GM12878 (cell line): Measurements from ENCODE around the gene CARD14. TPM values are rescaled to one million over a fixed set of nuclear protein-coding genes. Genes with fewer than 3 reads are reported as not detected.

Experiments used
- ATAC-seq: fragments of 200-7000 bp; cut with Tn5 transposase; 3 replicates; pipeline ENCODE4 v1.9.1; 2020; ENCODE audit warnings: mild to moderate bottlenecking, moderate library complexity
- BruUV-seq: library from RNA; stranded (reverse); fragments of 400-500 nt; replicated peaks from 2 replicates; lab custom pipeline; 2021; lab: Mats Ljungman, UMichigan
- CTCF ChIA-PET: fragments of 300-600 bp; sonication (Branson Sonifier 250); formaldehyde crosslinking; extraction: SDS; loops from one replicate; lab custom pipeline; 2021; ENCODE audit warnings: inconsistent platforms; lab: Yijun Ruan, JAX
- POLR2A ChIA-PET: fragments of 350-600 bp; formaldehyde crosslinking; extraction: SDS; loops from one replicate; lab custom pipeline; 2021; ENCODE audit warnings: inconsistent platforms; lab: Charles Lee
- RAD21 ChIA-PET: fragments of 300-600 bp; sonication (Branson Sonifier 250); formaldehyde crosslinking; loops from one replicate; lab custom pipeline; 2023; ENCODE audit warnings: antibody characterized with exemption; ENCODE audit not compliant: unreplicated experiment; lab: Charles Lee
- SMC1A ChIA-PET: fragments of 300-600 bp; sonication (Branson Sonifier 250); formaldehyde crosslinking; loops from one replicate; lab custom pipeline; 2023; ENCODE audit not compliant: unreplicated experiment, uncharacterized antibody; lab: Charles Lee
- DNase-seq: peaks from one replicate; pipeline ENCODE4 v3.0.0-alpha.2; 2011; ENCODE audit warnings: low read depth, low spot score
- FAIRE-seq: peaks from 3 replicates; lab custom pipeline; 2011; peaks lifted over from hg19 to GRCh38; lab: Jason Lieb, UNC
- H2AFZ ChIP-seq: 2 replicates; pipeline ENCODE4 v1.6.0; 2011; ENCODE audit warnings: low read depth, low read length, control low read depth; ENCODE audit not compliant: control insufficient read depth
- H3K27ac ChIP-seq: 2 replicates; pipeline ENCODE4 v1.5.1; 2011; ENCODE audit warnings: control low read depth; ENCODE audit not compliant: control insufficient read depth, insufficient read depth
- H3K27me3 ChIP-seq, 2 experiments: replicated peaks in 1 of 2; 2 replicates each; pipeline versions ENCODE4 v1.6.0 to v1.6.1; 2011; ENCODE audit warnings: low read length in 1 of 2; ENCODE audit not compliant: control insufficient read depth in 2 of 2, insufficient read depth in 2 of 2
- H3K36me3 ChIP-seq, 2 experiments: 2 replicates each; pipeline ENCODE4 v1.5.1; 2011; ENCODE audit warnings: low read length in 1 of 2; ENCODE audit not compliant: control insufficient read depth in 2 of 2, insufficient read depth in 2 of 2
- H3K4me1 ChIP-seq: 2 replicates; pipeline ENCODE4 v1.6.1; 2011; ENCODE audit warnings: mild to moderate bottlenecking, low read length, moderate library complexity, mixed read lengths; ENCODE audit not compliant: control insufficient read depth, insufficient read depth
- H3K4me2 ChIP-seq: 2 replicates; pipeline ENCODE4 v1.6.0; 2011; ENCODE audit warnings: control low read depth; ENCODE audit not compliant: control insufficient read depth, insufficient read depth
- H3K4me3 ChIP-seq: fragments of 200-600 bp; sonication (generic); 2 replicates; pipeline ENCODE4 v1.5.1; 2016
- H3K79me2 ChIP-seq: 2 replicates; pipeline ENCODE4 v1.6.0; 2011; ENCODE audit warnings: low read length; ENCODE audit not compliant: control insufficient read depth, insufficient read depth
- H3K9ac ChIP-seq: 2 replicates; pipeline ENCODE4 v1.8.0; 2011; ENCODE audit warnings: low read length, control low read depth, mixed read lengths; ENCODE audit not compliant: control insufficient read depth, insufficient read depth
- H3K9me3 ChIP-seq: replicated peaks from 3 replicates; pipeline ENCODE4 v1.5.1; 2011; ENCODE audit warnings: mild to moderate bottlenecking, low read length; ENCODE audit not compliant: control insufficient read depth, insufficient read depth
- H4K20me1 ChIP-seq: 2 replicates; pipeline ENCODE4 v1.6.0; 2011; ENCODE audit not compliant: control insufficient read depth, insufficient read depth
- BCL3 ChIP-seq: IDR thresholded peaks from 2 replicates; pipeline ENCODE4 v1.6.1; 2011; ENCODE audit warnings: borderline replicate concordance, low read depth, mild to moderate bottlenecking, moderate library complexity, low read length; ENCODE audit not compliant: insufficient read depth, poor library complexity, severe bottlenecking
- CHD4 ChIP-seq: fragments of 200-600 bp; sonication (generic); IDR thresholded peaks from 2 replicates; pipeline ENCODE4 v1.6.1; 2016; ENCODE audit warnings: mild to moderate bottlenecking
- GABPA ChIP-seq: IDR thresholded peaks from 2 replicates; pipeline ENCODE4 v1.6.1; 2014; ENCODE audit warnings: antibody characterized with exemption, low read depth, mild to moderate bottlenecking, inconsistent platforms
- NR2C2 ChIP-seq: IDR thresholded peaks from 2 replicates; pipeline ENCODE4 v1.6.1; 2011; ENCODE audit warnings: borderline replicate concordance, low read depth; ENCODE audit not compliant: control insufficient read depth, insufficient read length
- RAD51 ChIP-seq: fragments of 450-650 bp; IDR thresholded peaks from 2 replicates; pipeline ENCODE4 v1.6.1; 2016; ENCODE audit warnings: moderate library complexity, mild to moderate bottlenecking, inconsistent platforms
- RELB ChIP-seq: fragments of 450-650 bp; IDR thresholded peaks from 2 replicates; pipeline ENCODE4 v1.6.1; 2017; ENCODE audit warnings: low read depth, mild to moderate bottlenecking, moderate library complexity
- REST ChIP-seq: IDR thresholded peaks from 2 replicates; pipeline ENCODE4 v1.6.1; 2012; ENCODE audit warnings: mild to moderate bottlenecking, low read depth, low read length
- RUNX3 ChIP-seq: IDR thresholded peaks from 2 replicates; pipeline ENCODE4 v1.6.1; 2012; ENCODE audit warnings: low read length, inconsistent platforms
- WGBS: methylation state at CpG from one replicate; pipeline ENCODE4 v1.1.6; 2016; ENCODE audit warnings: low lambda C conversion rate; ENCODE audit not compliant: insufficient replicate concordance, insufficient coverage; ENCODE audit errors: missing lambda C conversion rate; 5-methylcytosine and 5-hydroxymethylcytosine counted together
- in situ Hi-C: fragments of 300-500 bp; cut with MboI; formaldehyde crosslinking; loops from 9 replicates; pipeline ENCODE4 v1.14.3; 2018; ENCODE audit warnings: mixed read lengths
- intact Hi-C: fragments of 100-400 bp; cut with micrococcal nuclease; formaldehyde crosslinking; loops from one replicate; pipeline ENCODE4 v1.14.2; 2022; ENCODE audit not compliant: unreplicated experiment
- polyA plus RNA-seq, 11 experiments: library from polyadenylated mRNA; depleted of rRNA in 4 of 11; unstranded in 6 of 11; stranded (reverse) in 5 of 11; fragments of >200 nt; fragmentation: Nextera tagmentation in 4 of 11; fragmentation: Illumina TruSeq in 1 of 11; extraction: Ambion mirVana in 4 of 11; extraction: Trizol in 1 of 11; gene quantifications; 1 replicate in 1 of 11; 2 replicates in 10 of 11; pipeline versions ENCODE4 v1.2.1 to v1.2.3, GENCODE V29; 2011 to 2016; ENCODE audit warnings: inconsistent platforms in 2 of 11, missing spikeins in 2 of 11, low read depth in 1 of 11
- total RNA-seq, 4 experiments: library from RNA; depleted of rRNA in 3 of 4; stranded (reverse); fragments of >200 nt in 3 of 4; fragmentation: Illumina TruSeq in 1 of 4; extraction: Trizol in 1 of 4; gene quantifications; 2 replicates each; pipeline versions ENCODE4 v1.2.1 to v1.2.3, GENCODE V29; 2013 to 2021

Gene CARD14
- total and polyA plus RNA-seq, 10 of the 15 experiments (the other 5 are each of a cell fraction or from before 2014, with no cell fraction given) = 0.08 to 0.15 TPM; not detected in 8

GRCh38 chr17:80244871-80245509 lies 75.2 kb downstream of the CARD14 start:
- no peak for TF ChIP-seq RAD51
- TF ChIP-seq GABPA = no peak
- TF ChIP-seq CHD4 = no peak
- intact Hi-C loops = no loop called here
- 76% methylated on average over 20 of the region's 22 CpGs for WGBS
- Histone ChIP-seq H4K20me1 (no peaks in the 10 kb centered on the region), H2AFZ (no peak overlapping the region), H3K4me3 (no peak overlapping the region), H3K4me2 (no peak overlapping the region), H3K27ac (no peak overlapping the region), H3K36me3 (no peaks in the 10 kb centered on the region), H3K4me1 (no peaks in the 10 kb centered on the region), H3K27me3 (no peaks in the 10 kb centered on the region), H3K79me2 (no peaks in the 10 kb centered on the region), H3K9me3 (no peaks in the 10 kb centered on the region), H3K9ac (no peak overlapping the region)
- in situ Hi-C loops = no loop called here
- RAD21 ChIA-PET = no interaction called here
- no peak for FAIRE-seq
- no peak for ATAC-seq
- BruUV-seq = no TSS peak
- POLR2A ChIA-PET = no interaction called here
- no peak for DNase-seq
- CTCF ChIA-PET = no interaction called here
- SMC1A ChIA-PET = no interaction called here

GRCh38 chr17:80245566-80246265 lies 75.9 kb downstream of the CARD14 start:
- Histone ChIP-seq H4K20me1 (no peaks in the 10 kb centered on the region), H3K79me2 (no peaks in the 10 kb centered on the region), H3K4me3 (no peak overlapping the region), H2AFZ (no peak overlapping the region), H3K4me2 (no peak overlapping the region), H3K9ac (no peak overlapping the region), H3K27me3 (no peaks in the 10 kb centered on the region), H3K9me3 (no peaks in the 10 kb centered on the region), H3K4me1 (no peaks in the 10 kb centered on the region), H3K36me3 (no peaks in the 10 kb centered on the region), H3K27ac (no peak overlapping the region)
- ATAC-seq (no peak), DNase-seq (no peak), FAIRE-seq (no peak)
- in situ Hi-C loops = no loop called here
- BruUV-seq = no TSS peak
- RAD21 ChIA-PET = no interaction called here
- SMC1A ChIA-PET = no interaction called here
- intact Hi-C loops = no loop called here
- 64% methylated on average over 27 of the region's 27 CpGs for WGBS
- POLR2A ChIA-PET = no interaction called here
- CTCF ChIA-PET = no interaction called here
- TF ChIP-seq NR2C2 (no peak), BCL3 (no peak), REST (no peak), RUNX3 (no peak), RELB (no peak)
